Activated CD8-positive, alpha-beta T cell treated with anti-CD3 and anti-CD28 coated beads for 36 hours (primary cell): ENCODE data around the gene ERBIN. TPM values are rescaled to one million over a fixed set of nuclear protein-coding genes. Genes with fewer than 3 reads are reported as not detected.

Experiments
- ATAC-seq: fragments of 200-7000 bp; cut with Tn5 transposase; one replicate; pipeline ENCODE4 v1.10.0; 2021; ENCODE audit warnings: mild to moderate bottlenecking, moderate library complexity
- CTCF ChIA-PET: fragments of 350-600 bp; sonication (Branson Sonifier 250); formaldehyde crosslinking; loops from one replicate; lab custom pipeline; 2021; ENCODE audit warnings: antibody characterized with exemption; lab: Charles Lee
- POLR2A ChIA-PET: fragments of 350-600 bp; sonication (Branson Sonifier 250); formaldehyde crosslinking; loops from one replicate; lab custom pipeline; 2021; ENCODE audit warnings: antibody characterized with exemption; lab: Charles Lee
- DNase-seq: peaks from one replicate; pipeline ENCODE4 v3.0.0-alpha.2; 2020
- H3K27ac Mint-ChIP-seq: one replicate; pipeline ENCODE4 v1.8.0; 2021; ENCODE audit warnings: mild to moderate bottlenecking, mixed read lengths
- H3K27me3 Mint-ChIP-seq: one replicate; pipeline ENCODE4 v1.8.0; 2021; ENCODE audit warnings: mixed read lengths
- H3K36me3 Mint-ChIP-seq: one replicate; pipeline ENCODE4 v1.8.0; 2021; ENCODE audit warnings: low read depth, mixed read lengths
- H3K4me1 Mint-ChIP-seq: one replicate; pipeline ENCODE4 v1.8.0; 2021; ENCODE audit warnings: low read depth, mixed read lengths
- H3K4me3 Mint-ChIP-seq: one replicate; pipeline ENCODE4 v1.8.0; 2021; ENCODE audit warnings: mild to moderate bottlenecking, moderate library complexity, mixed read lengths
- H3K9me3 Mint-ChIP-seq: one replicate; pipeline ENCODE4 v1.8.0; 2021; ENCODE audit warnings: mixed read lengths
- CTCF ChIP-seq: fragments of 200-600 bp; IDR thresholded peaks from one replicate; pipeline ENCODE4 v1.8.0; 2022; ENCODE audit warnings: antibody characterized with exemption, mild to moderate bottlenecking
- intact Hi-C: fragments of 100-400 bp; cut with micrococcal nuclease; formaldehyde crosslinking; loops from one replicate; pipeline ENCODE4 v1.10.0; 2022
- total RNA-seq, 2 experiments: library from RNA; stranded (reverse); gene quantifications; one replicate each; pipeline ENCODE4 v1.2.3, GENCODE V29; 2021

ERBIN gene
- total RNA-seq, 2 experiments from 2014 or later = 35.1 to 38.3 TPM

DNA sequence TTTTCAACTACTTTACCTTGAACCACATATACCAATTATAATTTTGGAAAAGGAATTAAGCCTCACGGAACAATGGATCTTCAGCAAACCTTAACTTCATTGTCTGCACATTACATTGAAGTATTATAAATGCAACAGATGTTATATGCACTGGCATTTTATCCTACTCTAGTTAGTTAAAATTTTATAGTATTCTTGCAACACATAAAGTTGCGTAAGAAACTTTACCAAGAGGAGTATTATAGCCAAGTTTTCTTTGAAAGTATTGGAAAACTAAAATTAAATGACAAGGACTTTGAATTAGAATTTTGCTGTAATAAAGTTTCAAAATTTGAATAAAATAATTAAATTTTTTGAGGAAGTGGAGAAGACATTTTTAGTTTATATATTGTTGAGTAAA, 154.3 kb downstream of the ERBIN start:
- Mint-ChIP-seq H3K9me3 (peaks cover 2% of the 10 kb centered on the region), H3K4me1 (peaks cover 8% of the 10 kb centered on the region), H3K27ac (no peak overlapping the region), H3K4me3 (no peak overlapping the region), H3K36me3 (peaks cover 13% of the 10 kb centered on the region), H3K27me3 (no peaks in the 10 kb centered on the region)
- CTCF ChIA-PET = interaction anchor here (1.0 kb wide), 2 partner anchors 14 to 741 kb away, joined by 3 read pairs; no protein-coding TSS in a partner anchor
- no peak for TF ChIP-seq CTCF
- POLR2A ChIA-PET = no interaction called here
- ATAC-seq = no peak
- intact Hi-C loops = no loop called here
- no peak for DNase-seq

GRCh38 chr5:66089384-66089783, 163.0 kb downstream of the ERBIN start:
- Mint-ChIP-seq H3K4me1 (no peaks in the 10 kb centered on the region), H3K9me3 (peaks cover 15% of the 10 kb centered on the region), H3K27ac (no peak overlapping the region), H3K36me3 (peaks cover 28% of the 10 kb centered on the region), H3K27me3 (no peaks in the 10 kb centered on the region), H3K4me3 (no peak overlapping the region)
- ATAC-seq (no peak), DNase-seq (no peak)
- ChIA-PET POLR2A (interaction anchor here (0.6 to 1.3 kb wide), 2 partner anchors 55 to 93 kb away, joined by 3 to 7 read pairs; partner anchors contain the start of gene SREK1), CTCF (no interaction called here)
- no peak for TF ChIP-seq CTCF
- intact Hi-C loops = no loop called here

DNA sequence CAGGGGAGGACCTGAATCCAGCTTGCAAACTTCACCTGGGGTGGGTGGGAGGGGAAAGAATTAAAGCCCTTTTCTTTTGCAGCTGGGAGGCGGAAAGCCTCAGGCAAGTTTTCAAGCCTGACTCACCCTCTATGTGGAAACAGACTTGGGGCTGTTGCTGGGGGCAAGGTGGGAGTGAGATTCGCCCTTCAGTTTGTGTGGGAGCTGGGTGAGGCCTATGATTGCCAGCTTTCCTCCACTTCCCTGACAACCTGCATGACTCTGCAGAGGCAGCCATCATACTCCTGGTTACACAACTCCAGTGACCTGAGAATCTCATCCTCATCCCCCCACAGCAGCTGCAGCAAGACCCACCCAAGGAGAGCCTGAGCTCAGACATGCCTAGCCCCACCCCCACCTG, 174.5 kb downstream of the ERBIN start:
- peaks cover 36% of the 10 kb centered on the region for H3K9me3 Mint-ChIP-seq
- H3K27me3 Mint-ChIP-seq = no peaks in the 10 kb centered on the region
- H3K36me3 Mint-ChIP-seq = peaks cover 7% of the 10 kb centered on the region
- H3K4me3 Mint-ChIP-seq = no peak overlapping the region
- CTCF ChIA-PET = no interaction called here
- TF ChIP-seq CTCF = no peak
- POLR2A ChIA-PET = no interaction called here
- no peaks in the 10 kb centered on the region for H3K4me1 Mint-ChIP-seq
- no peak for DNase-seq
- intact Hi-C loops = no loop called here
- H3K27ac Mint-ChIP-seq = no peak overlapping the region
- ATAC-seq = no peak

DNA sequence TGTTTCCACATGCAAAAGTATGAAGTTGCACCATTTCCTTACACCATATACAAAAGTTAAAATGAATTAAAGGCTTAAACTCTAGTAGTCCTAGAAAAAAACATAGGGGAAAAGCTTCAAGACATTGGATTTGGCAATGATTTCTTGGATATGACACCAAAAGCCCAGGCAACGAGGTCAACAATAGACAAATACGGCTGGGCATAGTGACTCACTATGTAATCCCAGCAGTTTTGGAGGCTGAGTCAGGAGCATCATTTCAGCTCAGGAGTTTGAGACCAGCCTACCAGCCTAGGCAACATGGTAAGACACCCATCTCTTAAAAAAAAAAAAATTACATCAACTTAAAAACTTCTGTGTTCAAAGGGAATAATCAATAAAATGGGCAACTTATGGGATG, 186.8 kb downstream of the ERBIN start:
- Mint-ChIP-seq H3K27ac (no peak overlapping the region), H3K4me1 (no peaks in the 10 kb centered on the region), H3K9me3 (peaks cover 15% of the 10 kb centered on the region), H3K4me3 (no peak overlapping the region), H3K36me3 (no peaks in the 10 kb centered on the region), H3K27me3 (no peaks in the 10 kb centered on the region)
- DNase-seq = no peak
- TF ChIP-seq CTCF = no peak
- POLR2A ChIA-PET = no interaction called here
- CTCF ChIA-PET = no interaction called here
- intact Hi-C loops = no loop called here
- no peak for ATAC-seq

- Mint-ChIP-seq H3K27me3 (peaks cover 2% of the 10 kb centered on the region), H3K9me3 (peaks cover 1% of the 10 kb centered on the region), H3K36me3 (no peaks in the 10 kb centered on the region), H3K4me1 (no peaks in the 10 kb centered on the region), H3K27ac (no peak overlapping the region), H3K4me3 (no peak overlapping the region)
- intact Hi-C loops = no loop called here
- TF ChIP-seq CTCF = no peak
- DNase-seq = no peak
- CTCF ChIA-PET = no interaction called here
- ATAC-seq = no peak
- POLR2A ChIA-PET = no interaction called here
Measured at GRCh38 chr5:66118304-66118703, 191.9 kb downstream of the ERBIN start.
